ENCODE data around the gene IDS.
"Not testable (repeated sequence)": the region's sequence is repeated elsewhere in the genome, so short reads cannot be mapped to it uniquely, and the experiment has no call there.

IDS gene, protein sequence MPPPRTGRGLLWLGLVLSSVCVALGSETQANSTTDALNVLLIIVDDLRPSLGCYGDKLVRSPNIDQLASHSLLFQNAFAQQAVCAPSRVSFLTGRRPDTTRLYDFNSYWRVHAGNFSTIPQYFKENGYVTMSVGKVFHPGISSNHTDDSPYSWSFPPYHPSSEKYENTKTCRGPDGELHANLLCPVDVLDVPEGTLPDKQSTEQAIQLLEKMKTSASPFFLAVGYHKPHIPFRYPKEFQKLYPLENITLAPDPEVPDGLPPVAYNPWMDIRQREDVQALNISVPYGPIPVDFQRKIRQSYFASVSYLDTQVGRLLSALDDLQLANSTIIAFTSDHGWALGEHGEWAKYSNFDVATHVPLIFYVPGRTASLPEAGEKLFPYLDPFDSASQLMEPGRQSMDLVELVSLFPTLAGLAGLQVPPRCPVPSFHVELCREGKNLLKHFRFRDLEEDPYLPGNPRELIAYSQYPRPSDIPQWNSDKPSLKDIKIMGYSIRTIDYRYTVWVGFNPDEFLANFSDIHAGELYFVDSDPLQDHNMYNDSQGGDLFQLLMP

DNA sequence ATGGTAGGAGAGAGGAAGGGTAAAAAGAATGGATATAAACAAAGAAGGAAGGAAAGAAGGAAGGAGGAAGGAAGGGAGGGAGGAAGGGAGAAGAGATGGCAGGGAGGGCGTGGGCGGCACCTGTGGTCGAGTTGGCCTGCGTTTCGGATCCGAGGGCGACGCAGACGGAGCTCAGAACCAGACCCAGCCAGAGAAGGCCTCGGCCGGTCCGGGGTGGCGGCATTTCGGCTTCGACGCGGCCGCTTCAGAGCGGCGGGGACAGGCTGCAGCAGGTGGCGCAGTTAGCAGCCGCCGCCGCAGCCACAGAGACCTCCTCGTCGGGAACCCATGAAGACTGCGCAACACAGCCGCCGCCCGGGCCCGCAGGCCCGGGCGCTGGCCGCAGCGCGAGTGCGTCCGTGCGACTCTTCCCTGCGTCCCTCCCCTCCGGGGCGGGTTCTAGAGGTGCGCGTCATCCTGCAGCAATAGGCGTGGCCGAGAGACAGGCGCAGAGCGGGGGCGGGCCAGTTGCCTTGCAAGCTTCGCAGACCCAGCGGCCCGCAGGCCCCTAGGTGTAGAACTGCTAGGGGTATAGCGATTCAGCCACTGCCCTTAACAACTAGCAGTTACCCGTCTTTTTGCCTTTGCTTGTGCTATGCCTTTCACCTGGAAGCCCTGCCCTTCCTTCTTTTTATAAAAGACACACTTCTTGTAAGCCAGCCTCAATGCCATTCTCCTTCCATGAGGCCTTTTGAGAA lies at the start of gene IDS:
IDS (minus strand) TSS at position 392 of the 737 bp plus-strand sequence; CDS start at position 223, 169 bp downstream.
- peak; percentile 37 to 85 for DNase-seq

DNA sequence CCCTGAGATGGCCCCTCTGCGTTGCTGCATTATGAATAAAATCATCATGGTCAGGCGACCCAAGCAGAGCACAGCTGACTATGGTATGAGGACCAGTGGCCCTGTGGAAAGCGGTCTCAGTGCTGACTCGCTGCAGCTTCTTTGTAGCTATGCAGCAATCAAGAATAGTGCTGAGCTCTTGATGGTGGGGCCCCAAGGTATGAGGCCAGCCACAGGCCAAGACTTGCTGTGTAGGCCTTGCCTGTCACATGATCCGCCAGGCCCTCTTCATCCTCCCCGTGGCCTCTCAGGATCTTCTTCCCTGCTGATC lies 46.8 kb upstream of the IDS start:
- DNase-seq = not testable (repeated sequence)

DNA sequence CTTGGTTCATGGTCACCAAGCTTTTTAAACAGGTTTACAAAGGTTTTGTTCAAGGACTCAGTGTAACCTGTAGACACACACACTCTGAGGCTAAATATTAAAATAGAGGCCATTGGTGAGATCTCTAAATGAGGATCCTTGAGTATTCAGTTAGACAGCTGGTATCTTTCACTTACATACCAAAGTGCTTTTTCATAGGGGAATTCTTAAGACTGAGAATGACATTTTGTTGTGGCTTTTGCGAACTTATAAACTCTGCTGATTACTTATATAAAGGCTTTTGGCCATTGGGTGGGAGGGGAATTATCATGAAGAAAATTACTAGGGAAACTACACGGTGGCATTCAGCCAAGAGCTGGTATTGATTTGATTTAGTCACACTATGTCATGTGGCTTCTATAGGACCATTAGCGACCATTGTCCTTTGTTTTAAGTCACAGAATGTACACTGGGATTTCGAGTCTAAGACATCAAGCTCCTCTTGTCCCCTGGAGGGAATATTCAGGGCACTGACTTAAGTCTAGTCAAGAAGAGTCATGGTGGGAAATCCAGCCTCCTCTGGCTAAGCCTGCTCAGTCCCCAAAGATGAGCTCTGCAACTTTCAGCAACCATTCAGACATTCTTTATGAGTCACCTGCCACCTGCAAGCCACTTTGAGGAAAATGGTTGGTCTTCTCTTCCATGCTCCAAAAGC lies 46.3 kb upstream of the IDS start:
- not testable (repeated sequence) for DNase-seq

DNA sequence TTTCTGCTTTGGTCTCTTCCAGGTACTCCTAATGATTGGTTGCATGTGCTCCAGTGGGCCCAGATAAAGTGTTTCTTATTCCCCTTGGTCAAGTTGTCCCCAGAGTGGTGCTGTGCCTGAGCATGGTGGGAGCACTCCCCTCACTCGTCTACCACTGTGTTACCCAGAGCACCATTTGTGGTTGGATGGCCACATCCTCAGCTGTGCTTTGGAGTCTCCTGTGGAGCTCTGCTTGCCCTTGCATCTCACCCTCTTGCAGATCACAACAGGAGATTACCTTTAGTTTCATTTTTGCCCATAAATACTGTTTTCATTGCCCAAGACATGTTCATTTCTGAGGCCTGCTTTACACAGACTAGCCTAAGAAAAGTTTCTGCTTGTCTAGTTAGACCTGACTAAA lies 45.3 kb upstream of the IDS start:
- not testable (repeated sequence) for DNase-seq

DNA sequence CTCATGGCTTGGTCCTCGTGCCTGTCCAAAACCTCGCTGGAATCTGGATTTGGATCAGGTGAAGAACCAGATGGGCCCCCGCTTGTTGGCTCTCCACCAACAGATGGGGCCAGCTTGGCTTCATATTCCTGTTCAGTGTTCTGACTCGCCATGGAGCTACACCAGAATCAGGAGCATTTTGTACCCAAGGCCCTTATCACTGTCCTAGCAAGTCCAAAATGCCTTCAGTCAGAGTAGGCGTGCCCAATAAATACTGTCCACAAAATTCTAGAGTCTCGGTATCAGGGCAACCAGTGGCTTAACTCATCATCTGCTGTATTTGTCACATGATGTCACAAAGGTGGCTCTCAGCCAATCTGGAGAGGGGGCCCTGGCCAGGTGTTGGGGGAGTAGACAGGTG lies 44.6 kb upstream of the IDS start, which contains the start of gene HSFX3:
HSFX3 (minus strand) TSS at position 224 of the 400 bp plus-strand sequence; CDS start at position 152, 72 bp downstream.
- not testable (repeated sequence) for DNase-seq

DNA sequence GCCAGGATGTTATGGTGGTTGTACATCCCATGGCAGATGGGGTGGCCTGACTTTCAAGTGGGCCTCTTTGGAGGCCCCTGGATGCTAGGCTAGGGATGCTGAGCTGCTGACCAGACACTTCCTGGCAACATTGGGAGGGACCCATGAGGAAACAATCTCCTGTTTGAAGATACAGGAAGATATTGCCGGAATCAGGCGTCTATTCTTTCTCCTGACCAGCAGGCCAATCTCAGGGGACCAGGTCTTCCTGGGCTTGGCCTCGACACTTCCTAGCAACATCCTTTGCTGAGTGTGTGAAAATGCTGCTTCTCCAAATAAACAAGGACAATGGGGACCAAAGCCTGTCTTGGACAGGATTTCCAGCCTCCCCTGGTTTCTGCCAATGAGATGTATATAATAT lies 42.7 kb upstream of the IDS start:
- DNase-seq = not testable (repeated sequence)

DNA sequence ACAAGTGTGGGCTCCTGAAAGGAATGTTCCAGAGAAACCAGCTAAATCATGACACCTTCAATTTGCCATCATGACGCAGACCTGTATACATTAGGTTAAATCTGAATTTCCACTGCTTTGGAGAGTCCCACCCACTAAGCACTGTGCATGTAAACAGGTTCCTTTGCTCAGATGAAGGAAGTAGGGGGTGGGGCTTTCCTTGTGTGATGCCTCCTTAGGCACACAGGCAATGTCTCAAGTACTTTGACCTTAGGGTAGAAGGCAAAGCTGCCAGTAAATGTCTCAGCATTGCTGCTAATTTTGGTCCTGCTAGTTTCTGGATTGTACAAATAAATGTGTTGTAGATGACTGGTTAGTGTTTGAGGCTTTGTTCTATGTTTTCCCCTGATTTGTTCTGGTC lies 41.9 kb upstream of the IDS start:
- not testable (repeated sequence) for DNase-seq

DNA sequence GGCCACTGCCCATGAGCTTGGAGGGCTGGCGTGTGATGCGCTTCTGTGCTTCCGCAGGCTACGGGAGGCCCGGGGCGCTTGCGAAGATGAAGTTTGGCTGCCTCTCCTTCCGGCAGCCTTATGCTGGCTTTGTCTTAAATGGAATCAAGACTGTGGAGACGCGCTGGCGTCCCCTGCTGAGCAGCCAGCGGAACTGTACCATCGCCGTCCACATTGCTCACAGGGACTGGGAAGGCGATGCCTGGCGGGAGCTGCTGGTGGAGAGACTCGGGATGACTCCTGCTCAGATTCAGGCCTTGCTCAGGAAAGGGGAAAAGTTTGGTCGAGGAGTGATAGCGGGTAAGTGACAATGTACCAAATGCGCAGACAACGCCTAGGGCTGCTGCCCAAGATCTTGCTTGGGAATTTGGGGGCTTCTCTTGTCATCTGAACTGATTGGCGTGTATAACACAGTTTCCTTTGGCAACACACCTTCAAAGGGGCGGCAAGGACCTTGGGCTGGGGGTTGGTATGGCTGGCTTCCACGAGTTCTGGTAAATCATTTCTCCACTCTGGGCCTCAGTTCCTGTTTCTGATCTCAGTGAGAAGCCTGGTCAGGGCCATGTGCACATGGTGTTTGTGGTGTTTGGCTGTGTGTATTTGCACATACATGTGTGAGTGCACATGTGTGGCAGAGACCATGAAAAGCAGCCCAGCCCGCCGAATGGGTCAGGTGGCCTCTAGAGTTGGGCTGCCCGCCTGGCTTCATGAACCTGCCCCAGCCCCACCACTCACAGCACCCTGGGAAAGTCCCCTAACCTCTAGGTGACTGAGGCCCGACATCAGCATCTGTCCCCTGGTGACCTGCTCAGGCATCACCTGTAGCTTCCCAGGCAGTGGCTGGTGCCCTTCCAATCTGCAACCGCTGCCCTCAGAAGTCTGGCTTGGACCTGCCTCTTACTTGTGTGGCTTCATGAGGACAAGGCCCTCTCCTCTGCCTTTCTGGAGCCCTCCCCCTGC lies 40.7 kb upstream of the IDS start:
- peak in 1 of 2 experiments; percentile 1 for DNase-seq

DNA sequence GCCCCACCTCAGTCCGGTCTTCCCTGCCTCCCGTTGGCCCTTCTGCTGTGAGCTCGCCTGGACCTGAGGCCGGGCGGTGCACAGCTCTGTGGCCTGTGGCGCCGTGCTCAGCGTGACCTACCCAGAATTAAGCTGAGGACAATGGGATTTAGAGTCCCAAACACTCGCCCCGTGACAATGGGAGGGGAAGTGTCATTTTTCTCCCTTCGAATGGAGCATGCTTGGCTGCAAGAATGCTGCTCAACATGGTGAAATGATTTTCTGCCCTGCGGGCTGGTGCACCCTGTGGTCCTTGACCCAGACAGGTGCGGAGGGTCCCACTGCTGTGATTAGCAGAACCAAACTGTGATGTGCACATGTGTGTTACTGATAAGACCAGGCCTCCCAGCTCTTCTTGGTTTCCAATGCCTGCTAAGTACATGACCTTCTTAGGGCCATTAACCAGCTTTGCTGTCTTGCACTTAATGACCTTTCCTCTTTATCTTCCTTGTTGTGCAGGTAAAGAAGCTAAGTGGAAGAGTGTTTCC lies 36.5 kb upstream of the IDS start:
- DNase-seq = no peak

DNA sequence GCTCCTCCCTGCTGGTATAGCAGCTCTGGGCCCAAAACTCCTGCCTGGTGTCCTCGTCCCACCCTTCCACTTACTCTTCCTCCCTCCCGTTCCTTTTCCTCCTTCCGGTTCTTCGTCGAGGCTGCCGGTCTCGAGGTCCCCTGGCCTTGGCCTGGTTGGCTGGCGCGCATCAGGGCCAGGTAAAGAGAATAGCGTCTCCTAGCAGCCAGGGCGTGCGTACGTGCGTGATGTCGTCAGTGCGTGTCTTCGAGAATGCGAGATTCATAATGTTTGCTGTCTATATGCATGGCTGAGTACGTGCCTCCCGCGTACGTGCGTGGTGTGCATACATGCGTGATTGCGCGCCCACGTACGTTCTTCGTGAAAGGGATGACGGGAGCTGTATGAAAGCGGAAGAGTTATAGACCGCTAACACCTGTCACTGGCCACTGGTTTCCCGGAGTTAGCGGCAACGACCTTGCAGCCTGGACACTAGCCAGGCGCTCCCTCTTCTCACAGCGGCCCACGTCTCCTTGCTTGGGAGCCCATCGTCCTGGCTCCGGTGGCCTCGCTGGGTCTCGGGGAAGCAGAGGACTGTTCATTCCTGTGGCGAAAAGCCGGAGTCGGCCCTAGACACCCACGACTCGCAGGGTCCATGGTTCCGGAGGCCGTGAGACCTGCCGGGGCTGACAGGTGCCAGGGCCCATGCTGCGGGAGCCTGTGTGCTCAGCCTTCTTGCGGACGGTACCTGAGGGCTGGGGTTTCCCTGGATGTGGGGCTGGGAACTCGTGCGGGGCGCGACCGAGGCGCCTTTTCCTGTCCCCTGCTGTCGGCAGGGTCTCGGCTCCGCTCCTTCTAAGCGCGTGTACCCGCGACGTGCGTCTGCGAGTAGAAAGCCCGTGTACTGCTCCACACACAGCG lies 35.8 kb upstream of the IDS start, which contains the start of gene EOLA1:
EOLA1 (plus strand) TSS at position 392 of the 900 bp plus-strand sequence. CDS start 4,619 bp downstream, outside the sequence.
- DNase-seq = peak; percentile 74 to 91

DNA sequence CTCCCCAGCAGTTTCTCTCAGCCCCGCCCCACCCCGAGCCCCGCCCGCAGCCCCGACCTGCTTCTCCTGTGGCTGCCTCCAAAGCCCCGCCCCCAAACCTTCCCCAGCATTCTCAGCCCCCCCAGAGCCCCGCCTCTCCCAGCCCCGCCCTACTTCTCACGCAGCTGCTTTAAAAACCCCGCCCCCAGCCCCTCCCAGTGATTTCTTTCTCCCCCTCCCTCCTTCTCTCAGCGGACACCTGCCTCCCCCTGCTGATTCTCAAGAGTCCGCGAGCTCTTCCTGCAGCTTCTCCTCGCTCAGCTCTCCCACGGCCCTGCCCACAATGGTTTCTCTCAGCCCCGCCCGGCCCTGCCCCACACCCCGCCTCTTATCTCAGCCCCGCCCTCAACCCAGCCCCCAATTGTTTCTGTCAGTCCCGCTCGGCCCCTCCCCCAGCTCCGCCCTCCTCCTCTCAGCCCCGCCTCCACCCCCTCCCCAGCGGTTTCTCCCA lies 35.1 kb upstream of the IDS start:
- DNase-seq = peak; percentile 78 to 91

DNA sequence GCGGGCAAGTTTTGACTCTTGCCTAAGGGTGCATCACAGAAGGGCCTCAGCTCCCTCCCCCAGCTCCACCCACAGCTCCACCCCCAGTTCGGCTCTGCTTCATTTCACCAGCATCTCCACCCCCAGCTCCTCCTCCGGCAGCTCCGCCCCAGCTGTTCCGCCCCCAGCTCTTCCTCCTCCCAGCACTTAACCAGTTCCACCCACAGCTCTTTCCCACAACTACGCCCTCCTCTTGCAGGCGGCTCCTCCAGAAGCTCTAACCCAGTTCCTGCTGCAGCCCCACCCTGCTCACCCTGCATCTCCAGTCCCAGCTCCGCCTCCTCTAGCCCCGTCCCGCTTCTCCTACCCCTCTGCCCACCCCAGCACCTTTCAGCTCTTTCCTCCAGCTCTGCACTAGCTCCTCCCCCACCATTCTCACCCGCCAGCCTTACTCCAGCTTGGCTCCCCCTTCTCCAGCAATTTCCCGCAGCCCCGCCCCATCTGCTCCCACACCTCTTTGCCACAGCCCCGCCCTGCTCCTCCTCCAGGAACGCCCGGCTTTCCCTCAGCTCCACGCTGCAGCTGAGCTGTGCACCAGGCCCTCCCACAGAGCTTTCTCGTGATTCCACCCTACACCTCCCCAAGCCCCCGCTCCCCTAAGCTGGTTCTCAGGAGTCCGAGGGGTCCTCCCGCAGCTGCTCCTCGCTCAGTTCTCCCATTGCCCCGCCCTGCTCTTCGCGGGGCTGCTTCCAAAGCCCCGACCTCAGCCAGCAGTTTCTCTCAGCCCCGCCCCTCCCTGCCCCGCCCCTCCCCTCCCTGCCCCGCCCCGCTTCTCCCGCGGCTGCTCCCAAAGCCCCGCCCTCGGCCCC lies 34.4 kb upstream of the IDS start:
- DNase-seq = peak; percentile 67 to 93

DNA sequence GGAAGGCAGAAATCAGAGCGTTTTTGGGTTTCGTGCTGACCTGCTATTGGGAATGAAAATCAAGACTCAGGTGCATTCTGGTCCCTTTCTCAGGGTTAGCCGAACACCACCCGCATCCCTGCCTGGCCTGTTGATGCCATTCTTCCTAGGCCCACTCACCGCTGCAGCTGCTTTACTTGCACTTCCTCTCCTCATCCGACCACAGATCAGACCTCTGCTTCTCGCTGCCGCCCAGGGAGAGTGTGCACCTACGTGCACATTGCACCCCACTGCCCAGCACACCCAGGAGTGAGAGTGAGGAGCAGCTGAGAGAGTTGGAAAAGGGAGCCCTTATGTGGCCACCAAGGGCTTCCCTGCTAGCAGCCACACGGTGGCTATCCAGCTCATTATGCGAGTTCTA lies 32.4 kb upstream of the IDS start:
- not testable (repeated sequence) for DNase-seq

DNA sequence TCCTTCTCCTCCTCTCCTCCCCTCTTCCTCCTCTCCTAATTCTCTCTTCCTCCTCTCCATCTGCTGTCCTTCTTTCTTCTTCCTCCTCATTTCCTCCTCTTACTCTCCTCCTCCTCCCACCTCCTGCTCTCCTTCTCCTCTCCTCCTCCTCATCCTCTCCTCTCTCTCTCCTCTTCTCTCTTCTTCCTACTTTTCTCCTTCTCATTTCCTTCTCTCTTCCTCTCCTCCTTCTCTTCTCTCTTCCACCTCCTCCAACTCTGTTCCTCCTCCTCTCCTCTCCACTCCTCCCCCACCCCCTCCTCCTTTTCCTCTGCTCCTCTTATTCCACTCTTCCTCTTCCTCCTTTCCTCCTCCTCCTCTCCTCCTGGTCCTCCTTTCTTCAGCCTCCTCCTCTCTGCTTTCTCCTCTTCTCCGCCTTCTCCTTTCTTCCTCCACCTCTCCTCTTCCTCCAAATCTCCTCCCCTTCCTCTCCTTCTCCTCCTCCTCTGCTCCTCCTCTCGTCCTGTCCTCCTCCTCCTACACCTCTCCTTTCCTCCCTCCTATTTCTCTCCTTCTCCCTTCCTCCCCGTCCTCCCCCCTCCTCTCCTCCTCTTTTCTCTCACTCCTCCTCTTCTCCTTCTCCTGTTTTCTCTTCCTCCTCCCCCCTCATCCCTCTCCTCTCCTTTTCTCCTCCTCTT lies 30.0 kb upstream of the IDS start:
- not testable (repeated sequence) for DNase-seq

DNA sequence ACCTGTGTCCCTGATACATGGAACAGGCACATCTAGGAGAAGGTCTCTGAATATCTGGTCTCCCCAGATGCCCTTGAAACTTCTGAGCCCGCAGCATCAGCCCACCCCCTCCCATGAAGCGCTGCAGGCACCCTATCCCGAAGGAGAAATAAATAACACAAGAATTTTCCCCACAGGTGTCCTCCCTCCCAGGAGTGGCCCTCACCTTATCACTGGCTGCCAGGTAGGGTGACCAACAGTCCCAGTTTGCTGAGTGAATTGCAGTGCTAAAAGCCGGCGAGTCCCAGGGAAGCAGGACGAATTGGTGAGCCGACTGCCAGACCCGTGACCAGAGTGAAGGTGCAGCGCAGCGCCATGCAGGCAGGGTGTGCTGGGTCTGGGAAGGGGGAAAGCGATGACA lies 28.9 kb upstream of the IDS start:
- DNase-seq = not testable (repeated sequence)

DNA sequence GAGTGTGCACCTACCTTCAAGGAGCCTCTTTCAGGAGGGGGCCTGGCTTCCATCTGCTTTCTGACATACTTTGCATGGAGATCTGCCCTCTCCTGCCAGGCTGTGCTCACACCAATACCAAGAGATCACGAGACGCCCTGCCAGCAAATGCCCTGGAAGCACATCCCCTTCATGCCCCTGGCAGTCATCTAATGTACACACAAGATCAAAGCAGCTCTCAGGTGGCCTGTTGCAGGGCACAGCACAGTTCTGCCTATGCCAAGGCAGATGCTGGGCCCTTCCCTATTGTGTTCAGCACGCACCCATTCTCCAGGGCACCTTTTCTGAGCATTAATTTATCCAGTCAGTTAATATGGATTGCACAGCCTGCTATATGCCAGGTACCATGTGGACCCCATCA lies 27.8 kb upstream of the IDS start:
- not testable (repeated sequence) for DNase-seq

DNA sequence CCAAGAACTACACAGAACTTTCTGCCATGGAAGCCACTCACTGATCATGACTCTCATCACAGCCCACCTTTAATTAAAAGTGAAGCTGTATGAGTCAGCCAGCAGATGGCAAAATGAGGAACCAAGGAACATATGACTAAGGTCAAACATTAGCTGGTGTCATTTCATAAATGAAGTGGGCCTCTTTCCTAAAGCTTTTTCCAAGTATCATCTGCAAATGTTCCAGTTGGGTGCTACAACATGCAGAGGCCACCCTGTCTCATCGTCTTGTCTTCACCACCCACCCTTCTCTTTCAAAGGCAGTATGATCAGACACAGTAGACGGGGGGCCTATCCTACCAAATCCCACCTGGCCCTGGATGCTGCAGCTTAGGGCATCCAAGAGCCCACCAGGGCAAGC lies 26.5 kb upstream of the IDS start:
- no peak for DNase-seq

DNA sequence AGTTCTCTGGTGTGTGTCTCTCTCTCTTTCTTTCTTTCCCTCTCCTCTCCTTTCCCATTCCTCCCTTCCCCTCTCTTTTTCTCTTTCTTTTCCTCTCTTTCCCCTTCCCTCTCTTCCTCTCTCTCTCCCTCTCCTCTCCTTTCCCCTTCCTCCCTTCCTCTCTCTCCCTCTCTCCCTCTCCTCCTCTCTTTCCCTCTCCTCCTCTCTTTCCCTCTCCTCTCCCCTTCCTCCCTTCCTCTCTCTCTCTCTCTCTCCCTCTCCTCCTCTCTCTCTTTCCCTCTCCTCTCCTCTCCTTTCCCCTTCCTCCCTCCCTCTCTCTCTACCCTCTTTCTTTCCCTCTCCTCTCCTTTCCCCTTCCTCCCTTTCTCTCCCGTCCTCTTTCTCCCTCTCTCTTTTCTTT lies 23.3 kb upstream of the IDS start:
- no peak for DNase-seq

DNA sequence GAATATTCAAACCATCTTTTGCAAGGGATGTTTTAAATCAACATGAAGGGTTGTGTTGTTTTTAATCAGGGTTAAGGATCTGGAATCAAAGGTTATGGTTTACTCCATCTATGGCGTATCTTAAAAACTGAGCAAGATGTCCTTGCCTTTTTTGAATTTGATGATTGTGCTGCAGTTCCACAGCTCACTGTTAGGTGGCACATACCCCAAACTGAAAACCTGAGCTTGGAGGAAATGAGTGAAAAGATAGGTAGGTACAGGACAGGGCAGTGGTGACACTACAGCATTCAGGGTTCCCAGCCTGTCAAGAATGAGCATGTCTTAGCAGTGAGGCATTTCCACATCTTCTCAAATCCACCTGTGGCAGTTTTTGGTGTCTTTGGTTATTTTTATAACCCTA lies 22.6 kb upstream of the IDS start:
- peak in 1 of 2 experiments; percentile 12 for DNase-seq
